Endodermal cell (in vitro differentiated cells): ENCODE results near the gene SPACA7. TPM values are rescaled to one million over a fixed set of nuclear protein-coding genes. Genes with fewer than 3 reads are reported as not detected.

Experiments used
- DNase-seq: peaks from one replicate; pipeline ENCODE4 v3.0.0-alpha.2; 2017
- H3K27ac ChIP-seq: 2 replicates; pipeline ENCODE4 v1.5.1; 2013; ENCODE audit warnings: mild to moderate bottlenecking, low read depth, low read length, moderate library complexity
- H3K27me3 ChIP-seq: 2 replicates; pipeline ENCODE4 v1.6.1; 2013; ENCODE audit warnings: mild to moderate bottlenecking, low read length, moderate library complexity; ENCODE audit not compliant: insufficient read depth, control insufficient read depth, poor library complexity, severe bottlenecking
- H3K36me3 ChIP-seq: 2 replicates; pipeline ENCODE4 v1.7.0; 2013; ENCODE audit warnings: mild to moderate bottlenecking, low read length, moderate library complexity; ENCODE audit not compliant: control insufficient read depth, insufficient read depth
- H3K4me1 ChIP-seq: one replicate; pipeline ENCODE4 v1.7.0; 2013; ENCODE audit warnings: low read length; ENCODE audit not compliant: control insufficient read depth, insufficient read depth
- H3K4me3 ChIP-seq: 2 replicates; pipeline ENCODE4 v1.5.1; 2013; ENCODE audit warnings: mild to moderate bottlenecking, low read length, moderate library complexity
- H3K9ac ChIP-seq: 2 replicates; pipeline ENCODE4 v1.6.1; 2013; ENCODE audit warnings: mild to moderate bottlenecking, low read length, moderate library complexity; ENCODE audit not compliant: poor library complexity, severe bottlenecking; ENCODE audit errors: extremely low read depth
- H3K9me3 ChIP-seq: 2 replicates; pipeline ENCODE4 v1.6.1; 2013; ENCODE audit warnings: mild to moderate bottlenecking, low read length, moderate library complexity; ENCODE audit not compliant: control insufficient read depth
- H3K27ac Mint-ChIP-seq: 2 replicates; pipeline ENCODE4 v1.8.0; 2020; ENCODE audit warnings: mixed read lengths
- H3K27me3 Mint-ChIP-seq: 2 replicates; pipeline ENCODE4 v1.8.0; 2021; ENCODE audit warnings: mild to moderate bottlenecking, mixed read lengths; ENCODE audit not compliant: insufficient read depth
- H3K36me3 Mint-ChIP-seq: 2 replicates; pipeline ENCODE4 v1.8.0; 2020; ENCODE audit warnings: low read depth, mixed read lengths
- H3K4me1 Mint-ChIP-seq: 2 replicates; pipeline ENCODE4 v1.8.0; 2020; ENCODE audit warnings: mixed read lengths
- H3K4me3 Mint-ChIP-seq: 2 replicates; pipeline ENCODE4 v1.8.0; 2020; ENCODE audit warnings: mild to moderate bottlenecking, moderate library complexity, mixed read lengths
- H3K9me3 Mint-ChIP-seq: 2 replicates; pipeline ENCODE4 v1.8.0; 2020; ENCODE audit warnings: mild to moderate bottlenecking, mixed read lengths
- CTCF ChIP-seq: fragments of 200-600 bp; sonication (generic); conservative IDR thresholded peaks from 2 replicates; pipeline ENCODE4 v1.5.0; 2021; ENCODE audit warnings: antibody characterized with exemption, mild to moderate bottlenecking
- WGBS, 2 experiments: methylation state at CpG; one replicate each; pipeline versions ENCODE4 v1.1.5 to v1.1.7; 2013; ENCODE audit warnings: missing lambda C conversion rate in 2 of 2, mixed read lengths in 1 of 2; ENCODE audit not compliant: insufficient coverage in 1 of 2, insufficient read length in 1 of 2; 5-methylcytosine and 5-hydroxymethylcytosine counted together
- total RNA-seq, 2 donors: library from RNA; stranded (reverse); fragmentation: NEBNext Ultra II Directional in 1 of 2; extraction: Animal tissue kit (Norgen Biotek cat#: 25700) in 1 of 2; gene quantifications; 2 replicates in 1 of 2; 3 replicates in 1 of 2; pipeline ENCODE4 v1.2.1, GENCODE V29; 2021

The SPACA7 gene
- total RNA-seq, 2 donors from 2014 or later, result not detected

- H3K9ac ChIP-seq, result no peak overlapping the region
- TF ChIP-seq CTCF, result no peak
- Mint-ChIP-seq H3K27me3 (peaks cover 20% of the 10 kb centered on the region), H3K27ac (no peak overlapping the region), H3K4me3 (no peak overlapping the region), H3K4me1 (peaks cover 2% of the 10 kb centered on the region), H3K9me3 (no peaks in the 10 kb centered on the region), H3K36me3 (no peaks in the 10 kb centered on the region)
- H3K27ac ChIP-seq, result no peak overlapping the region
- WGBS, 2 experiments, result 49 to 63% methylated on average over 4 to 8 of the region's 8 CpGs
- no peaks in the 10 kb centered on the region for H3K36me3 ChIP-seq
- DNase-seq, result no peak
- no peaks in the 10 kb centered on the region for H3K4me1 ChIP-seq
- H3K9me3 ChIP-seq, result no peaks in the 10 kb centered on the region
- peaks cover 17% of the 10 kb centered on the region for H3K27me3 ChIP-seq
- no peak overlapping the region for H3K4me3 ChIP-seq
Measured at GRCh38 chr13:112351825-112352224, 24.3 kb upstream of the SPACA7 start.

GRCh38 chr13:112353856-112354255, 22.3 kb upstream of the SPACA7 start:
- no peak overlapping the region for H3K4me3 ChIP-seq
- H3K4me1 Mint-ChIP-seq, result no peaks in the 10 kb centered on the region
- H3K4me3 Mint-ChIP-seq, result no peak overlapping the region
- no peak overlapping the region for H3K9ac ChIP-seq
- no peaks in the 10 kb centered on the region for H3K27me3 ChIP-seq
- H3K9me3 ChIP-seq, result no peaks in the 10 kb centered on the region
- H3K27ac Mint-ChIP-seq, result no peak overlapping the region
- H3K9me3 Mint-ChIP-seq, result peaks cover 2% of the 10 kb centered on the region
- no peak overlapping the region for H3K27ac ChIP-seq
- no peak for DNase-seq
- H3K36me3 ChIP-seq, result no peaks in the 10 kb centered on the region
- no peak for TF ChIP-seq CTCF
- no peaks in the 10 kb centered on the region for H3K4me1 ChIP-seq
- peaks cover 13% of the 10 kb centered on the region for H3K27me3 Mint-ChIP-seq
- WGBS, 2 experiments, result 88 to 92% methylated on average over 8 to 11 of the region's 11 CpGs
- H3K36me3 Mint-ChIP-seq, result no peaks in the 10 kb centered on the region

GRCh38 chr13:112354330-112355273, 21.6 kb upstream of the SPACA7 start:
- peaks cover 11% of the 10 kb centered on the region for H3K27me3 Mint-ChIP-seq
- H3K9ac ChIP-seq, result no peak overlapping the region
- no peak for TF ChIP-seq CTCF
- no peak overlapping the region for H3K4me3 ChIP-seq
- no peaks in the 10 kb centered on the region for H3K27me3 ChIP-seq
- WGBS, 2 experiments, result 90 to 93% methylated on average over 16 to 30 of the region's 32 CpGs
- no peaks in the 10 kb centered on the region for H3K36me3 ChIP-seq
- no peak overlapping the region for H3K4me3 Mint-ChIP-seq
- H3K9me3 Mint-ChIP-seq, result peaks cover 4% of the 10 kb centered on the region
- H3K27ac Mint-ChIP-seq, result no peak overlapping the region
- no peaks in the 10 kb centered on the region for H3K4me1 Mint-ChIP-seq
- H3K4me1 ChIP-seq, result no peaks in the 10 kb centered on the region
- no peaks in the 10 kb centered on the region for H3K9me3 ChIP-seq
- no peak overlapping the region for H3K27ac ChIP-seq
- no peak for DNase-seq
- no peaks in the 10 kb centered on the region for H3K36me3 Mint-ChIP-seq
